GM21528 (cell line): Measurements from ENCODE around the gene ZSCAN4.

Experiments used
- ATAC-seq: cut with Tn5 transposase; IDR thresholded peaks from one replicate; pipeline ENCODE4 v1.9.1; 2021; ENCODE audit warnings: mild to moderate bottlenecking, moderate library complexity; ENCODE audit not compliant: unreplicated experiment, low FRiP score

The ZSCAN4 gene

GRCh38 chr19:57675881-57676280, 7.1 kb downstream of the ZSCAN4 start:
- ATAC-seq, result no peak

- no peak for ATAC-seq
Measured at GRCh38 chr19:57682226-57682766, 13.6 kb downstream of the ZSCAN4 start.

GRCh38 chr19:57686727-57687126, 18.0 kb downstream of the ZSCAN4 start:
- ATAC-seq, result no peak

- ATAC-seq, result no peak
Measured at GRCh38 chr19:57687363-57688010, 18.8 kb downstream of the ZSCAN4 start.

GRCh38 chr19:57688011-57688763, 19.5 kb downstream of the ZSCAN4 start:
- ATAC-seq, result no peak

- ATAC-seq, result no peak
Measured at GRCh38 chr19:57689750-57690149, 21.0 kb downstream of the ZSCAN4 start.

GRCh38 chr19:57701625-57702024, 32.9 kb downstream of the ZSCAN4 start:
- no peak for ATAC-seq

GRCh38 chr19:57706346-57706745, 37.6 kb downstream of the ZSCAN4 start:
- no peak for ATAC-seq

GRCh38 chr19:57708641-57709361, 40.1 kb downstream of the ZSCAN4 start, which contains the start of gene ZNF154:
ZNF154 (minus strand) TSS chr19:57709204; CDS start chr19:57708971, 233 bp downstream.
- ATAC-seq, result no peak

GRCh38 chr19:57709616-57710015, 40.9 kb downstream of the ZSCAN4 start:
- ATAC-seq, result no peak

- no peak for ATAC-seq
Measured at GRCh38 chr19:57712222-57712621, 43.5 kb downstream of the ZSCAN4 start.

GRCh38 chr19:57719424-57719823, 50.7 kb downstream of the ZSCAN4 start:
- no peak for ATAC-seq

GRCh38 chr19:57719901-57720519, 51.3 kb downstream of the ZSCAN4 start:
- no peak for ATAC-seq

GRCh38 chr19:57720878-57721277, 52.1 kb downstream of the ZSCAN4 start:
- no peak for ATAC-seq
